Measurements from ENCODE around the gene ABI1.

Gene ABI1

DNA sequence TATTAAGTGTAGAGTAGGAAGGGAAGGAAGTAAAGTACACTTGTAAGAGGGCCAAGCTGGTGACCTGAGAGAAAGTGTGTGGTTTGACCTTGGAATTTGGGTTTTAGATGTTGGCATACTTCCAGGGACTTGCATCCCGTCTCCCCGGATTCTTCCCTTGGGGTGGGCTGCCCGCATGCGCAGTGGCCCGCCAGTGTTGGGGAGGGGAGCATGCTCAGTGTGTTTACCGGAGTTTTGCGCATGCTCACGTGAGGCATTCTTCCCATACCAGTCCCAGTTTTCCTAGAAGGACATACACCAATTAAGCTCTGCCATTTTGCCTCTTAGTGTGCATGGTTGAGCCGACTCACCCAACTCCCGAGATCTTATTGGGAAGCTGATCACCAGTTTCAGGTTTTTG is 153.8 kb downstream of the ABI1 start:
- no peak for DNase-seq

DNA sequence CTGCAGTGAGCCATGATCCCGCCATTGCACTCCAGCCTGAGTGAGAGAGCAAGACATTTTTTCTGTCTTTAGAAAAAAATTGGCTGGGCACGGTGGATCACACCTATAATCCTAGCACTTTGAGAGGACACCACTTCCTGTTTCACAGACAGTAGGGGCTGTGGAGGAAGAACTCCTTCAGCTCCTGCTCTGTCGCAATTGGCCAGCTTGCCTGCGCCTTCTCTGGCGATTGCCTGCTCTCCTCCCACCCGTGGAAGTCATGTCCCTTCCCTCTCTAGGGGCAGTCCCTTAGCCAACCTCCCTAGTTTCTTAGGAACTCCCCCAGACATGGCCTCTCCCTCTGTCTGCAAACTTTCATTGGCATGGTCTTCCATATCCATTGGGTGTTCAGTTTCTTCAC is 154.6 kb downstream of the ABI1 start:
- no peak for DNase-seq

DNA sequence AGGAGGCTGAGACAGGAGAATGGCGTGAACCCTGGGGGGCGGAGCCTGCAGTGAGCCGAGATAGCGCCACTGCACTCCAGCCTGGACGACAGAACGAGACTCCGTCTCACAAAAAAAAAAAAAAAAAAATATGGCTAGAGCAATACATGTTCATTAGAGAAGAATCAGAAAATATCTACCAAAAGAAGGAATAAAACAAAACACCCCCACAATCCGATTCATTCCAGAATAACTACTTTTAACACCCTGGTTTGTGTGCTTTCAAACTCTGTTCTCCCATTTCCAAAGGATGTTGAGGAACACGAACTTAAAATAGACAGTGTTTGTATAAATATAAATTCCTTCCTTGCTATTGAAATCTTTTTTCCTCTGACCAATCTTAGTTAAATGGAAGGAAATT is 156.8 kb downstream of the ABI1 start:
- no peak for DNase-seq

DNA sequence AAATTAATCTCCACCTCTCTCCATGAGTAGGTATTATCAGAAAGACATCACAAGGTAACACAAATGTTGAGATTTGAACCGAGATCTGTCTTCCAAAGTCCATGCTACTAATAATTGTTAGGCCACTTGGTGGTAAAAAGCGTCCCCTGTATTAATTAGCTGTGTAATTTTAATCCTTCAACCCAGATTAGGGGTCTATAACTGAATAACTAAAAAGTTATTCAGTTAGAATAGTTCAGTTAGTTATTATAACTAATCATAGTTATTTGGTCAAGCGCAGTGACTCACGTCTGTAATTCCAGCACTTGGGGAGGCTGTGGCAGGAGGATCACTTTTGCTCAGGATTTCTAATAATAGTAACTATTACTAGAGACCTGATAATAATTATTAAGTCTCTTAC is 157.7 kb downstream of the ABI1 start:
- DNase-seq = no peak

DNA sequence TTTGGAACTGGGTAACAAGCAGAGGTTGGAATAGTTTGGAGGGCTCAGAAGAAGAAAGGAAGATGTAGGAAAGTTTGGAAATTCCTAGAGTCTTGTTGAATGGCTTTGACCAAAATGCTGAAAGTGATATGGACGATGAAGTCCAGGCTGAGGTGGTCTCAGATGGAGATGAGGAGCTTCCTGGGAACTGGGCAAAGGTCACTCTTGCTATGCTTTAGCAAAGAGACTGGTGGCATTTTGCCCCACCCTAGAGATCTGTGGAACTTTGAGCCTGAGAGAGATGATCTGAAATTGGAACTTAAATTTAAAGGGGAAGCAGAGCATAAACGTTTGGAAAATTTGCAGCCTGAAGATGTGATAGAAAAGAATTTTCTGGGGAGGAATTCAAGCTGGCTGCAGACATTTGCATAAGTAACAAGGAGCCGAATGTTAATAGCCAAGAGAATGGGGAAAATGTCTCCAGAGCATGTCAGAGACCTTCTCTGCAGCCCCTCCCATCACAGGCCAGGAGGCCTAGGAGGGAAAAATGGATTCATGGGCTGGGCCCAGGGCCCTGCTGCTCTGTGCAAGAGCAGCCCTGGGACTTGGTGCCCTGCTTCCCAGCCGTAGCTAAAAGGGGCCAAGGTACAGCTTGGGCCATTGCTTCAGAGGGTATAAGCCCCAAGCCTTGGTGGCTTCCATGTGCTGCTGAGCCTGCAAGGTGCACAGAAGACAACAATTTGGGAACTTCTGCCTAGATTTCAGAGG is 159.7 kb downstream of the ABI1 start:
- no peak for DNase-seq

DNA sequence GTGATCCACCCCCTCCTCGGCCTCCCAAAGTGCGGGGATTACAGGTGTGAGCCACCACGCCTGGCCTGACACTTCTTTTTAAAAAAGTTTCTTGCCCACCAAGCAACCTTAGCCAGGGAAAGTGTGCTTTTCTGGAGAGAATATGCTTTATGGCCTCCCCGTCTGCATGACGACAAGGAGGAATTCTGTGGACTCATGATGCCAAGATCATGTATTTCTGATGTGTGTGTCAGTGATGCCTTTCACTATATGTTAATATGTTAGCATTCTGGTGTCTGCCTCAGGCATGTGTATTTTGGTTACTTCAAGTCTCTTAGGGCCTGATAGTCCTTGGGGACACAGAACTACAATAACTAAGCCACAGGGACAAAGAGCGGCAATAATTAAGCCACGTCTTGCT is 161.1 kb downstream of the ABI1 start:
- DNase-seq = no peak

DNA sequence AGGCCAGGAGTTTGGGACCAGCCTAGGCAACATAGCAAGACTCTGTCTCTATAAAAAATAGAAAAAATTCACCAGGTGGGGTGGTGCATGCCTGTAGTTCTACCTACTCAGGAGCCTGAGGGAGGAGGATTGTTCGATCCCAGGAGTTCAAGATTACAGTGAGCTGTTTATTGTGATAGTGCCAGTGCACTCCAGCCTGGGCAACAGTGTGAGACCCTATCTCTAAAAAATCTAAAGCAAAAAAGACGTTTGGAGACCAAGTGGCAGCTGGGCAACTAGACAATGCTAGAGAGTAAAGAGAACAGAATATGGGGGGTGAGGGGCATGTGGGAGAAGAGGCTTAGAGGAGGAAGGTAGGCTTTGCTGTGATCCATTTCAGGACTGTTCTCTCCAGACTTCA is 161.8 kb downstream of the ABI1 start:
- DNase-seq = no peak

DNA sequence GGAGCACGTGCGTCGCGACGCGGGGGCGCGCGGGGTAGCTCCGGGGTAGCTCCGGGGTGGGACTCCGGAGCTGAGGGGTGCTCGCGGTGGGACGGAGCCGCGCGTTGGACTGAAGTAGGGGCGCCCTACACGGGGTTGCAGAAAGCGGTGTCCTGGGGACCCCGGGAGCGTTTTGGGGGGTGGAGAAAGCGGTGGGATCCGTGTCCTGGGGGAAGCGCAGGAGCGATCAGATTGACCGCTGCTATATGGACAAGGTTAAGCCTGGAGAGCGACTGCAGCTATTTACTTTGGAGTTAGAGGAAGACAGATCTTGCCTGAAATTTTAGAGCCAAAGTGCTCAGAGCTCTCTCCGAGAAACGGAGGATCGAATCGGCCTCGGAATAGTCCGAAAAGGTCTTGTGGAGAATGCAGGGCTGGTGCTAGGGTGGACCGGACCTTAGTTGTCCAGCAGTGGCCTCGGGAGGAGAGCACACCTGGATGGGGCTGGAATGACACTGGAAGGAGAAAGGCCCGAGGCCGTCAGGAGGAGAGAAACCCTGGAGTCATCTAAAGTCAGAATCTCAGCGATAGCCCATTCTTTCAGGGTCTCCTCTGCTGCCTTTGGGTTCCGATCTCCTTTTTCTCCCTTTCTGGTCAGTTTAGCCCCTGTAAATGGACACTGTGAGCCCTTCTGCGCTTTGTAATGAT is 162.7 kb downstream of the ABI1 start:
- no peak for DNase-seq

DNA sequence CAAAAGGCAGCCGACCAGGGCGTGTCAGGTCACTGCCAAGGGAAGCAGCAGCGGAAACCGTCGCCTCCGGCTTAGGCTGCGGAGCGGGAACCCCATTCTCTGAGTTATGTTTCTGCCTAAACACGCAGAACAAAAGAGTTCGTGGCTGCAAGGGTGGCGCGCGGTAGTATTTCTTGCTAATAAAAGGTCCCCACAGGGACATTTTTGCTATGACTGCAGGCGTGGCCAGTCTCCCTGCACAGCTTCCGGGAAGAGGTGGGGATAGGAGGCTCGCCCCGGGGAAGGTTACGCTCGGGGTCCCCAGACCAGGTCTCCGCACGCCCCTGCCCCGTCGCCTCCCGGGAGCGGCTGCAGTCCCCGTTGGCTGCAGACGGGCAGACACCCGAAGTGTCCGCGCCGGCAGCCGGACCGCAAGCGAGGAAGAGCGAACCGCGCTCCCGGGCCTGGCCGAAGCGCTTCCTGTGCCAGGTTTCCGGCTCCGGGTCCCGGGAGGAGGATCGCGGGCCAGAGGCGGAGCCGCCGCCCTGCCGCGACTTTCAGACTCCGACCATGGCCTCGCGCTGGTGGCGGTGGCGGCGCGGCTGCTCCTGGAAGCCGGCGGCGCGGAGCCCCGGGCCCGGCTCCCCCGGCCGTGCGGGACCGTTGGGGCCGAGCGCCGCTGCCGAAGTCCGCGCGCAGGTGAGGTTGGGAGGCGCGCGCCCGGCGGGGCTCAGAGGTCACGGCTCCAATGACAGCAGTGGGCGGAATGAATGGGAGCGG is 163.4 kb downstream of the ABI1 start, which contains the start of gene PDSS1:
Gene PDSS1 (plus strand): TSS at position 539 of the 759 bp plus-strand sequence. CDS start 11 bp downstream, at position 550.
- DNase-seq = peak; percentile 23

DNA sequence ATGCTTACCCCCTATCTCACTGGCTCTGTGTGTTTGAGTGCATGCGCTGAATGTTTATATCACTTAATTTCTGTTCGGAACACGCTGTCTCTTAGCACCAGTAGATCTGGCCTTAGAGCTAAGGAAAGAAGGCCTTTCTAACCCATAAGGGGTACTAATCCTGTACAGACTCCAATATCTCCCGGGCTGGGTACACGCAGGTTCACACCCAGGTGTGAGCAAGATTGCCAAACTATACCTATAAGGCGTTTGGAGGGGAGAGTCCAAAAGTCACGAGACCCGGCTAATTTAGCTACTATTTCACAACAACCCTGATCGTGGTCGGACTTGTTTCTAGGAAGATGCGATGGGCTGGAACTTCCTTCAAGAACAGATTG is 164.0 kb downstream of the ABI1 start:
- no peak for DNase-seq
